Esophagus squamous epithelium (tissue), 5 donors: ENCODE results near the gene RAB37. TPM values are rescaled to one million over a fixed set of nuclear protein-coding genes. Genes with fewer than 3 reads are reported as not detected.

Experiments
- DNase-seq: peaks from one replicate; lab custom pipeline; 2025; lab: John Stamatoyannopoulos, UW
- H3K27ac ChIP-seq, 4 donors: fragments of 200-600 bp; sonication (generic); one replicate each; pipeline ENCODE4 v1.5.1; 2016 to 2019; ENCODE audit warnings: mild to moderate bottlenecking in 1 of 4
- H3K27me3 ChIP-seq, 4 donors: fragments of 200-600 bp; sonication (generic); 1 replicate in 3 of 4; 2 replicates in 1 of 4; pipeline versions ENCODE4 v1.5.1 to v1.6.0; 2017 to 2021; ENCODE audit warnings: antibody characterized with exemption in 1 of 4
- H3K36me3 ChIP-seq, 3 donors: fragments of 200-600 bp; sonication (generic); one replicate each; pipeline ENCODE4 v1.5.1; 2016 to 2019
- H3K4me1 ChIP-seq, 3 donors: fragments of 200-600 bp; sonication (generic); one replicate each; pipeline ENCODE4 v1.5.1; 2017 to 2019
- H3K4me3 ChIP-seq, 4 donors: fragments of 200-600 bp; sonication (generic); 1 replicate in 3 of 4; 2 replicates in 1 of 4; pipeline ENCODE4 v1.5.1; 2016 to 2019; ENCODE audit warnings: mild to moderate bottlenecking in 2 of 4, moderate library complexity in 1 of 4
- H3K9me3 ChIP-seq, 3 donors: fragments of 200-600 bp; sonication (generic); one replicate each; pipeline ENCODE4 v1.5.1; 2016 to 2019
- POLR2A ChIP-seq, 4 donors: fragments of 450-650 bp; IDR thresholded peaks; one replicate each; pipeline ENCODE4 v1.6.1; 2017; ENCODE audit warnings: antibody characterized with exemption in 4 of 4, mild to moderate bottlenecking in 4 of 4, moderate library complexity in 3 of 4
- WGBS, 2 donors: methylation state at CpG; one replicate each; pipeline ENCODE4 v1.1.5; 2018; 5-methylcytosine and 5-hydroxymethylcytosine counted together
- intact Hi-C: fragments of 100-400 bp; cut with DNase I; formaldehyde crosslinking; loops from one replicate; pipeline ENCODE4 v1.15.0; 2022
- total RNA-seq, 4 donors: library from RNA; depleted of rRNA; stranded (reverse); fragments of >200 nt; gene quantifications; one replicate each; pipeline ENCODE4 v1.1.0, GENCODE V29; 2016
- TF ChIP-seq, protein P1 (sequence below), 6 experiments: fragments of 450-650 bp in 4 of 6; fragments of 200-600 bp in 2 of 6; sonication (generic) in 2 of 6; IDR thresholded peaks; one replicate each; pipeline ENCODE4 v1.5.1; 2016 to 2019; ENCODE audit warnings: antibody characterized with exemption in 6 of 6, mild to moderate bottlenecking in 4 of 6, moderate library complexity in 4 of 6
- donor health status: DM: yes; HTN: yes; CAD: no.

The RAB37 gene
- total RNA-seq, 4 donors from 2014 or later = 0.44 to 3.2 (median 1.6) TPM; not detected in 1

DNA sequence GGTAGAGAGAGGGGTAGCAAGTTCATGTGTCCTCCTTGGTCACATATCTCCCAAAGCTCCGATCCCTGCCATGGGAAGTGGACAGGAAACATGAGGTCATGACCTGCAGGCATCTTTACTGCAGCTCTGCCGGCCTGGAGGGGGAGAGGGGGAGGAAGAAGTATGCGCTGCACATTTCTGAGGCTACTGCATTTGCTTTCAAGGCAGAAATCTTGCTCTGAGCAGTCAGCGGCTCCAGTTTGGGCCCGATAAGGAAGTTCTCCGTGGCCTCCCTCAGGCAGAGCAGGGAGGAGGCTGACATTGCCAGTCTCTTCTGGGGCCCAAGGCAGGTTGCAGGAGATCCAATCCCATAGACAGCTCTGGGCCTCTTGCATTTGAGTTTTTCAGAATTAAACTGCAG lies 9.9 kb downstream of the RAB37 start:
- H3K36me3 ChIP-seq = no peaks in the 10 kb centered on the region
- no peak overlapping the region for H3K4me3 ChIP-seq
- peaks cover 20 to 91% (median 35%) of the 10 kb centered on the region in 3 donors for H3K4me1 ChIP-seq
- peak overlapping the region in 3 of 4 donors; percentile 49 to 96 (median 93) for H3K27ac ChIP-seq
- intact Hi-C loops = no loop called here
- peaks cover 0 to 15% (median 0%) of the 10 kb centered on the region in 4 donors for H3K27me3 ChIP-seq
- no peak for TF ChIP-seq POLR2A (IDR thresholded peaks at IDR 0.05)
- TF ChIP-seq, protein P1, sequence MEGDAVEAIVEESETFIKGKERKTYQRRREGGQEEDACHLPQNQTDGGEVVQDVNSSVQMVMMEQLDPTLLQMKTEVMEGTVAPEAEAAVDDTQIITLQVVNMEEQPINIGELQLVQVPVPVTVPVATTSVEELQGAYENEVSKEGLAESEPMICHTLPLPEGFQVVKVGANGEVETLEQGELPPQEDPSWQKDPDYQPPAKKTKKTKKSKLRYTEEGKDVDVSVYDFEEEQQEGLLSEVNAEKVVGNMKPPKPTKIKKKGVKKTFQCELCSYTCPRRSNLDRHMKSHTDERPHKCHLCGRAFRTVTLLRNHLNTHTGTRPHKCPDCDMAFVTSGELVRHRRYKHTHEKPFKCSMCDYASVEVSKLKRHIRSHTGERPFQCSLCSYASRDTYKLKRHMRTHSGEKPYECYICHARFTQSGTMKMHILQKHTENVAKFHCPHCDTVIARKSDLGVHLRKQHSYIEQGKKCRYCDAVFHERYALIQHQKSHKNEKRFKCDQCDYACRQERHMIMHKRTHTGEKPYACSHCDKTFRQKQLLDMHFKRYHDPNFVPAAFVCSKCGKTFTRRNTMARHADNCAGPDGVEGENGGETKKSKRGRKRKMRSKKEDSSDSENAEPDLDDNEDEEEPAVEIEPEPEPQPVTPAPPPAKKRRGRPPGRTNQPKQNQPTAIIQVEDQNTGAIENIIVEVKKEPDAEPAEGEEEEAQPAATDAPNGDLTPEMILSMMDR (IDR thresholded peaks at IDR 0.05) = no peak
- 33 to 38% methylated on average over 3 to 6 of the region's 6 CpGs for WGBS, 2 donors
- no peaks in the 10 kb centered on the region for H3K9me3 ChIP-seq
- no peak for DNase-seq

GRCh38 chr17:74748279-74748528 lies 11.1 kb downstream of the RAB37 start:
- Histone ChIP-seq H3K36me3 (peaks cover 0 to 11% (median 0%) of the 10 kb centered on the region in 3 donors), H3K4me3 (peak overlapping the region; percentile 86 to 99 (median 93)), H3K9me3 (no peaks in the 10 kb centered on the region), H3K4me1 (peaks cover 32 to 91% (median 48%) of the 10 kb centered on the region in 3 donors), H3K27me3 (peaks cover 0 to 4% (median 0%) of the 10 kb centered on the region in 4 donors), H3K27ac (peak overlapping the region; percentile 90 to 96 (median 94))
- intact Hi-C loops = no loop called here
- DNase-seq = no peak
- no peak for TF ChIP-seq POLR2A (IDR thresholded peaks at IDR 0.05)
- TF ChIP-seq, protein P1 (IDR thresholded peaks at IDR 0.05) = peak in 3 of 6 experiments; percentile 29 to 45 (median 29)
- 3% methylated on average over 12 of the region's 34 CpGs; no CpG with 5 or more reads in 1 of the 2 donors for WGBS, 2 donors

- Histone ChIP-seq H3K4me3 (peak within 1 kb of the TSS; percentile 86 to 99 (median 93)), H3K27me3 (no peaks in the 10 kb centered on the region), H3K27ac (peak within 1 kb of the TSS; percentile 90 to 96 (median 94)), H3K36me3 (peaks cover 0 to 13% (median 0%) of the 10 kb centered on the region in 3 donors), H3K9me3 (no peaks in the 10 kb centered on the region), H3K4me1 (peaks cover 36 to 93% (median 53%) of the 10 kb centered on the region in 3 donors)
- TF ChIP-seq, protein P1 (IDR thresholded peaks at IDR 0.05) = peak in 3 of 6 experiments; percentile 8 to 44 (median 16)
- peak in 3 of 4 donors; percentile 95 to 98 (median 97) for TF ChIP-seq POLR2A (IDR thresholded peaks at IDR 0.05)
- DNase-seq = peak; percentile 71
- 0% methylated on average over 7 of the region's 90 CpGs for WGBS, 2 donors
- intact Hi-C loops = no loop called here
Measured at GRCh38 chr17:74748529-74749278, 11.6 kb downstream of the RAB37 start, which contains the start of gene NHERF1. Gene NHERF1, plus strand, starts transcription at chr17:74748628. Its CDS starts 219 bp downstream, at chr17:74748847.

- Histone ChIP-seq H3K27ac (peak overlapping the region; percentile 90 to 96 (median 94)), H3K4me3 (peak overlapping the region; percentile 86 to 99 (median 93)), H3K27me3 (no peaks in the 10 kb centered on the region), H3K36me3 (peaks cover 0 to 13% (median 0%) of the 10 kb centered on the region in 3 donors), H3K9me3 (no peaks in the 10 kb centered on the region), H3K4me1 (peaks cover 38 to 95% (median 58%) of the 10 kb centered on the region in 3 donors)
- DNase-seq = no peak
- 0 to 2% methylated on average over 2 to 10 of the region's 46 CpGs for WGBS, 2 donors
- TF ChIP-seq POLR2A (IDR thresholded peaks at IDR 0.05) = no peak
- TF ChIP-seq, protein P1 (IDR thresholded peaks at IDR 0.05) = no peak
- intact Hi-C loops = no loop called here
Measured at GRCh38 chr17:74749279-74750038, 12.4 kb downstream of the RAB37 start.
